Stimulated activated CD8-positive, alpha-beta memory T cell treated with anti-CD3 and anti-CD28 coated beads, Interleukin-15, amount 100 ng/mL, for 48 hours (primary cell): ENCODE measurements around the gene C1QTNF2.

Experiments
- DNase-seq, 2 donors: peaks; one replicate each; pipeline ENCODE4 v3.0.0-alpha.2; 2020; ENCODE audit warnings: low read depth in 2 of 2

C1QTNF2 gene

DNA sequence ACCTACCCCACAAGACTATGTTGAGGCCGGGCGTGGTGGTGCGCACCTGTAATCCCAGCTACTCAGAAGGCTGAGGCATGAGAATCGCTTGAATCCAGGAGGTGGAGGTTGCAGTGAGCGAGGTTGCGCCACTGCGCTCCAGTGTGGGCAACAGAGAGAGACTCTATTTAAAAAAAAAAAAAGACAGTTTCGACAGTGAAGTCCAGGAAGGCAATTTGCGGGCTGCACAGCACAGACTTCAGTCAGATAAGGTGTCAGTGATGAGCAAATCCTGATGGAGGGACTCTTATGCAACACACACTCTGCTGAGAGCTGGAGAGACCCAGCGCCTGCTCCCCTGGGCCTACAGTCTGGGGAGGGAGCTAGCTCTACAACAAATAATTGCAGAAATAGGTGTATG lies 72.2 kb downstream of the C1QTNF2 start:
- no peak for DNase-seq

DNA sequence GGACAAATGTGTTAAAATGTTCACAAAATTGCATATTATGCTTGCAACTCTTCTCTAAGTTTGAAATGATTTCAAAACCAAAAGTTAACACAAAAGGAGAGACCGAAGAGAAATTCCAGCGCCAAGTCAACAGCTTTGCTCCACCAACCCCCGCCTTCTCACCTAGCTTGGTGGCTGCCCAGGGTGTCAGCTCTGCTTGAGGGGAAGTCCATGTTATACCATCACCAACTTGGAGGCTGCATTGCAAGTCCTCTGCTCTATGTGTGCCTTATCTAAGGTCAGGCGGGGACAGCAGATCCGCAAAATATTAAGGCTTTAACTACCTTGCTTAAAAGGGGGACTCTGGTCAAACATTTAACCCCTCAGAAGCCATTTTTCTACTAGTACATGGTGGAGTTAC lies 72.7 kb downstream of the C1QTNF2 start:
- DNase-seq, result no peak
